Pancreas (tissue), 10 donors: ENCODE results near the gene IRX5. TPM values are rescaled to one million over a fixed set of nuclear protein-coding genes. Genes with fewer than 3 reads are reported as not detected.

Source experiments
- ATAC-seq, 4 donors: fragments of 200-7000 bp; cut with Tn5 transposase; one replicate each; pipeline versions ENCODE4 v1.8.0 to v1.9.1; 2020; ENCODE audit warnings: mild to moderate bottlenecking in 4 of 4, moderate library complexity in 4 of 4
- DNase-seq, 6 donors: peaks; one replicate each; pipeline ENCODE4 v3.0.0-alpha.2; 2020
- FAIRE-seq: peaks from 2 replicates; lab custom pipeline; 2012; peaks lifted over from hg19 to GRCh38; lab: Jason Lieb, UNC
- H3K27ac ChIP-seq, 4 donors: fragments of 200-600 bp; sonication (generic); 1 replicate in 3 of 4; 2 replicates in 1 of 4; pipeline versions ENCODE4 v1.5.0 to v1.8.0; 2020
- H3K27me3 ChIP-seq, 4 donors: fragments of 200-600 bp; one replicate each; pipeline ENCODE4 v1.8.0; 2021
- H3K36me3 ChIP-seq, 3 donors: fragments of 200-600 bp; sonication (generic) in 1 of 3; one replicate each; pipeline versions ENCODE4 v1.5.0 to v1.8.0; 2020 to 2021
- H3K4me1 ChIP-seq, 3 donors: fragments of 200-600 bp; one replicate each; pipeline ENCODE4 v1.8.0; 2021
- H3K4me3 ChIP-seq, 4 donors: fragments of 200-600 bp; sonication (generic) in 2 of 4; one replicate each; pipeline versions ENCODE4 v1.5.0 to v1.8.0; 2020 to 2021
- H3K9me3 ChIP-seq, 4 donors: fragments of 200-600 bp; one replicate each; pipeline ENCODE4 v1.8.0; 2021
- WGBS, 2 donors: extraction: QIAGEN DNeasy Blood & Tissue Kit; methylation state at CpG; one replicate each; pipeline ENCODE4 v1.1.7; 2013; 5-methylcytosine and 5-hydroxymethylcytosine counted together
- intact Hi-C, 3 donors: fragments of 100-400 bp; cut with DNase I; formaldehyde crosslinking; loops; one replicate each; pipeline versions ENCODE4 v1.11.1 to v1.14.2; 2022
- polyA plus RNA-seq, 2 donors: library from polyadenylated mRNA; stranded (reverse); fragments of 200-250 nt; gene quantifications; one replicate each; pipeline ENCODE4 v1.2.3, GENCODE V29; 2013
- total RNA-seq, 6 donors: library from RNA; stranded (reverse); fragmentation: NEBNext Ultra II Directional in 4 of 6; extraction: Animal tissue kit (Norgen Biotek cat#: 25700) in 4 of 6; gene quantifications; one replicate each; pipeline versions ENCODE4 v1.2.1 to v1.2.4, GENCODE V29; 2021 to 2023
- TF ChIP-seq, protein P1 (sequence below), 4 donors: fragments of 200-600 bp; sonication (generic) in 3 of 4; IDR thresholded peaks; one replicate each; pipeline versions ENCODE4 v1.5.0 to v1.8.0; 2021; ENCODE audit warnings: antibody characterized with exemption in 4 of 4
- donor health status: healthy with polysubstance abuse.
- donor health status: DM: no; HTN: no; CAD: no; lungs with moderate emphysema.
- donor health status: DM: no; HTN: no; CAD: no.
- donor health status: control.
- donor health status: control.
- donor health status: Bipolar disorder and iron deficiency.
- donor health status: DM: yes; HTN: yes; CAD: no.
- donor health status: DM: no; HTN: no; CAD: no.
- donor health status: DM: no; HTN: no; CAD: no.
- donor health status: DM: yes; HTN: yes; CAD: no.

IRX5 gene
- total and polyA plus RNA-seq, 8 donors, result 0.12 to 0.85 (median 0.20) TPM; not detected in 2

GRCh38 chr16:54932737-54933254 lies 2.1 kb downstream of the IRX5 start:
- intact Hi-C loops, result loop anchor here in 1 of 3 donors (10.0 kb wide), 1 partner anchor 648 kb away; the partner anchor contains the start of gene IRX3

GRCh38 chr16:54933281-54934011 lies 2.8 kb downstream of the IRX5 start:
- ATAC-seq, result no peak
- Histone ChIP-seq H3K27me3 (peaks cover 7 to 68% (median 32%) of the 10 kb centered on the region in 4 donors), H3K4me1 (peaks cover 0 to 24% (median 10%) of the 10 kb centered on the region in 3 donors), H3K4me3 (no peak overlapping the region), H3K36me3 (no peaks in the 10 kb centered on the region), H3K27ac (no peak overlapping the region), H3K9me3 (no peaks in the 10 kb centered on the region)
- intact Hi-C loops, result loop anchor here in 1 of 3 donors (10.0 kb wide), 1 partner anchor 649 kb away; the partner anchor contains the start of gene IRX3
- TF ChIP-seq, protein P1, sequence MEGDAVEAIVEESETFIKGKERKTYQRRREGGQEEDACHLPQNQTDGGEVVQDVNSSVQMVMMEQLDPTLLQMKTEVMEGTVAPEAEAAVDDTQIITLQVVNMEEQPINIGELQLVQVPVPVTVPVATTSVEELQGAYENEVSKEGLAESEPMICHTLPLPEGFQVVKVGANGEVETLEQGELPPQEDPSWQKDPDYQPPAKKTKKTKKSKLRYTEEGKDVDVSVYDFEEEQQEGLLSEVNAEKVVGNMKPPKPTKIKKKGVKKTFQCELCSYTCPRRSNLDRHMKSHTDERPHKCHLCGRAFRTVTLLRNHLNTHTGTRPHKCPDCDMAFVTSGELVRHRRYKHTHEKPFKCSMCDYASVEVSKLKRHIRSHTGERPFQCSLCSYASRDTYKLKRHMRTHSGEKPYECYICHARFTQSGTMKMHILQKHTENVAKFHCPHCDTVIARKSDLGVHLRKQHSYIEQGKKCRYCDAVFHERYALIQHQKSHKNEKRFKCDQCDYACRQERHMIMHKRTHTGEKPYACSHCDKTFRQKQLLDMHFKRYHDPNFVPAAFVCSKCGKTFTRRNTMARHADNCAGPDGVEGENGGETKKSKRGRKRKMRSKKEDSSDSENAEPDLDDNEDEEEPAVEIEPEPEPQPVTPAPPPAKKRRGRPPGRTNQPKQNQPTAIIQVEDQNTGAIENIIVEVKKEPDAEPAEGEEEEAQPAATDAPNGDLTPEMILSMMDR (IDR thresholded peaks at IDR 0.05), result no peak
- FAIRE-seq, result no peak
- WGBS, 2 donors, result 14 to 17% methylated on average over 61 to 68 of the region's 68 CpGs
- DNase-seq, result peak in 1 of 6 donors; percentile 79

More at GRCh38 chr16:54932737-54933254, 2.1 kb downstream of the IRX5 start:
- H3K36me3 ChIP-seq, result no peaks in the 10 kb centered on the region
- no peak for FAIRE-seq
- ATAC-seq, result no peak
- WGBS, 2 donors, result 5 to 8% methylated on average over 38 to 52 of the region's 52 CpGs
- H3K27me3 ChIP-seq, result peaks cover 5 to 62% (median 29%) of the 10 kb centered on the region in 4 donors
- TF ChIP-seq, protein P1 (IDR thresholded peaks at IDR 0.05), result no peak
- H3K9me3 ChIP-seq, result no peaks in the 10 kb centered on the region
- peaks cover 0 to 17% (median 6%) of the 10 kb centered on the region in 3 donors for H3K4me1 ChIP-seq
- no peak overlapping the region for H3K27ac ChIP-seq
- DNase-seq, result peak in 1 of 6 donors; percentile 68
- H3K4me3 ChIP-seq, result no peak overlapping the region

DNA sequence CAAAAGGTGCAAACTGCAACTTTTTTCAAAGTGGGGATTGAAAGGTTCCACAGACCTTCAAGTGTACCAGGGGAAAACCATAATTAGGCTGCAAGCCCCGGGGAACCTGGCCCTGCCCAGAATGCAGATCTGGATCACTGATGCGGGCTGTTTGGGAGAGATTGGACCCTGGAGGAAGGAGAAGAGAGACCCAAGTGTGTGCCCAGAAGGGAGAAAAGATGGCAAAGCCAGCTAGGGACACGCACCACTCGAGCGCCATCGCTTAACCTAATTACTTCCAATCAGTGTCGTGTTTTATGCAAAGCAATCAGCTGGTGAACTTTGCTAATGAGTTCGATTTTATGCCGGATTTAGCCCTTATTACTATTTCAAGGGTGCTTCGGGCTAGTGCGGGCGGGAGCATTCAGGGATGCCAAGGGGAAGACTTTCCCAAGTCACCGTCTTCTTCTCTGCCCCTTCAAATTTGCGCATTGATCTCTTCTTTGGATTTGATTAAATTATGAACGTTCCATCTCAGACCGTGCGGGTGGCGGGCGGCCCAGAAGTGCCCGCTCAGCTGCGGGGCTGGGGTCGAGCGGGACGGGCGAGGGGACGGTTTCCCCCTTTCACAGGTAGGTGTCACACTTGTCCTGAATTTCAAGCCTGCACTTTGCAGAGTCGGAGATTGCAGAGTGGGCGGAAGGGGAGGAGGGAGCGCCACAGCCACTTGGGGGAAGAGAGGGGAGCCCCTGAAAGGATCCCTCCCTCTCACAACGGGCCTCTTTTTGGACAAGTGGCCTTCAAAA lies 4.0 kb downstream of the IRX5 start:
- peaks cover 8 to 81% (median 38%) of the 10 kb centered on the region in 4 donors for H3K27me3 ChIP-seq
- DNase-seq (no peak), FAIRE-seq (no peak), ATAC-seq (no peak)
- H3K9me3 ChIP-seq, result no peaks in the 10 kb centered on the region
- TF ChIP-seq, protein P1 (IDR thresholded peaks at IDR 0.05), result no peak
- intact Hi-C loops, result loop anchor here in 1 of 3 donors (10.0 kb wide), 1 partner anchor 650 kb away; the partner anchor contains the start of gene IRX3
- no peak overlapping the region for H3K4me3 ChIP-seq
- H3K27ac ChIP-seq, result no peak overlapping the region
- peaks cover 0 to 27% (median 10%) of the 10 kb centered on the region in 3 donors for H3K4me1 ChIP-seq
- no peaks in the 10 kb centered on the region for H3K36me3 ChIP-seq
- WGBS, 2 donors, result 21 to 25% methylated on average over 30 of the region's 30 CpGs

- H3K4me3 ChIP-seq, result no peak overlapping the region
- DNase-seq, result no peak
- WGBS, 2 donors, result 19 to 20% methylated on average over 28 of the region's 28 CpGs
These were observed 4.8 kb downstream of the IRX5 start for GRCh38 chr16:54935266-54935968.

More at GRCh38 chr16:54935266-54935968, 4.8 kb downstream of the IRX5 start:
- no peak for ATAC-seq
- Histone ChIP-seq H3K36me3 (no peaks in the 10 kb centered on the region), H3K27me3 (peaks cover 8 to 88% (median 41%) of the 10 kb centered on the region in 4 donors), H3K27ac (no peak overlapping the region), H3K9me3 (no peaks in the 10 kb centered on the region), H3K4me1 (peaks cover 0 to 27% (median 10%) of the 10 kb centered on the region in 3 donors)
- TF ChIP-seq, protein P1 (IDR thresholded peaks at IDR 0.05), result no peak
- FAIRE-seq, result no peak
- intact Hi-C loops, result loop anchor here in 1 of 3 donors (10.0 kb wide), 1 partner anchor 651 kb away; the partner anchor contains the start of gene IRX3
